GM19468 (cell line): Measurements from ENCODE around the gene KCNH1.
"Not testable (repeated sequence)": the region's sequence is repeated elsewhere in the genome, so short reads cannot be mapped to it uniquely, and the experiment has no call there.

Experiments
- ATAC-seq: cut with Tn5 transposase; IDR thresholded peaks from one replicate; pipeline ENCODE4 v1.9.1; 2021; ENCODE audit warnings: mild to moderate bottlenecking, moderate library complexity, moderate number of reproducible peaks; ENCODE audit not compliant: unreplicated experiment; ENCODE audit errors: extremely low read depth

The KCNH1 gene

GRCh38 chr1:211111351-211111750 lies 22.6 kb downstream of the KCNH1 start:
- ATAC-seq, result no peak

- ATAC-seq, result no peak
Measured at GRCh38 chr1:211101481-211101880, 32.5 kb downstream of the KCNH1 start.

- no peak for ATAC-seq
Measured at GRCh38 chr1:211099393-211099792, 34.6 kb downstream of the KCNH1 start.

GRCh38 chr1:211095381-211095780 lies 38.6 kb downstream of the KCNH1 start:
- no peak for ATAC-seq

GRCh38 chr1:211092955-211093354 lies 41.0 kb downstream of the KCNH1 start:
- ATAC-seq, result no peak

- ATAC-seq, result no peak
Measured at GRCh38 chr1:211091867-211092266, 42.1 kb downstream of the KCNH1 start.

GRCh38 chr1:211089536-211089935 lies 44.4 kb downstream of the KCNH1 start:
- no peak for ATAC-seq

- ATAC-seq, result no peak
Measured at GRCh38 chr1:211088156-211088555, 45.8 kb downstream of the KCNH1 start.

- ATAC-seq, result no peak
Measured at GRCh38 chr1:211082824-211083223, 51.1 kb downstream of the KCNH1 start.

- ATAC-seq, result not testable (repeated sequence)
Measured at GRCh38 chr1:211081447-211081846, 52.5 kb downstream of the KCNH1 start.

- no peak for ATAC-seq
Measured at GRCh38 chr1:211068976-211069375, 65.0 kb downstream of the KCNH1 start.

- no peak for ATAC-seq
Measured at GRCh38 chr1:211066781-211067384, 67.1 kb downstream of the KCNH1 start.

GRCh38 chr1:211041838-211042237 lies 92.1 kb downstream of the KCNH1 start:
- ATAC-seq, result not testable (repeated sequence)

GRCh38 chr1:211037095-211037494 lies 96.9 kb downstream of the KCNH1 start:
- no peak for ATAC-seq

- no peak for ATAC-seq
Measured at GRCh38 chr1:211036381-211037060, 97.4 kb downstream of the KCNH1 start.

- no peak for ATAC-seq
Measured at GRCh38 chr1:211035821-211036380, 98.0 kb downstream of the KCNH1 start.

- no peak for ATAC-seq
Measured at GRCh38 chr1:211033921-211034525, 99.9 kb downstream of the KCNH1 start.

- no peak for ATAC-seq
Measured at GRCh38 chr1:211024901-211025300, 109.0 kb downstream of the KCNH1 start.

- no peak for ATAC-seq
Measured at GRCh38 chr1:211019266-211019665, 114.7 kb downstream of the KCNH1 start.

- no peak for ATAC-seq
Measured at GRCh38 chr1:211018690-211019089, 115.3 kb downstream of the KCNH1 start.

- no peak for ATAC-seq
Measured at GRCh38 chr1:211017075-211017718, 116.8 kb downstream of the KCNH1 start.
